ENCODE results near the gene DRC3. TPM values are rescaled to one million over a fixed set of nuclear protein-coding genes. Genes with fewer than 3 reads are reported as not detected.

Gene DRC3
- total RNA-seq, 2 experiments from 2014 or later: 0.19 TPM; not detected in 1

DNA sequence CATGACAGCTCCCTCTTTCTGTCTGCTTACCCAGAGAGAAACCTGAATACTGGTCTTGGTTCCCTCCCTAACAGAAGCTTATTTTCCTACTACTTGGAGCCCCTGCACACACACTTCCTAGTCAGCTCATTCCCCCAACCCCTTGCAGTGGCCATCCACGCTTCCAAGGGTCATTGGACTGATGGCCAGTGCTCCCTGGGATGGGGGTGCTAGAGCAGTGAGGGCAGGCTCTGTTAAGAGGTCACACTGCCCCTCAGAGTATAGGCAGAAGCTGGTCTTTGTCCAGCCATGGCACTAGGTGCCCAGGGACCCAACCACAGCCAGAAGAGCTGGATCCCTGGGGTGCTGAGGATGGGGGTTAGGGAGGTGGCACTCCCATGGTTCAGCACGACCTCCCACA is 12.5 kb downstream of the DRC3 start:
- POLR2A ChIA-PET: interaction anchor here (0.6 to 1.8 kb wide), 2 partner anchors 13 to 432 kb away, joined by 3 to 5 read pairs; partner anchors contain the start of genes DRC3 and TOM1L2
- H3K4me3 ChIP-seq (ENCODE audit: low read depth, low read length, poor library complexity, severe bottlenecking): no peak overlapping the region
- no peaks in the 10 kb centered on the region for H3K79me2 ChIP-seq (ENCODE audit: insufficient read depth, low read depth, low read length)
- no peaks in the 10 kb centered on the region for H3K36me3 ChIP-seq (ENCODE audit: insufficient read depth, low read length)
- H3K4me1 ChIP-seq (ENCODE audit: insufficient read depth, low read length, poor library complexity, severe bottlenecking): no peaks in the 10 kb centered on the region
- H3K4me2 ChIP-seq (ENCODE audit: low read length): no peak overlapping the region
- TF ChIP-seq EZH2phosphoT487 (IDR thresholded peaks at IDR 0.05; ENCODE audit: borderline replicate concordance, low read depth, low read length): no peak
- TF ChIP-seq, protein P1, sequence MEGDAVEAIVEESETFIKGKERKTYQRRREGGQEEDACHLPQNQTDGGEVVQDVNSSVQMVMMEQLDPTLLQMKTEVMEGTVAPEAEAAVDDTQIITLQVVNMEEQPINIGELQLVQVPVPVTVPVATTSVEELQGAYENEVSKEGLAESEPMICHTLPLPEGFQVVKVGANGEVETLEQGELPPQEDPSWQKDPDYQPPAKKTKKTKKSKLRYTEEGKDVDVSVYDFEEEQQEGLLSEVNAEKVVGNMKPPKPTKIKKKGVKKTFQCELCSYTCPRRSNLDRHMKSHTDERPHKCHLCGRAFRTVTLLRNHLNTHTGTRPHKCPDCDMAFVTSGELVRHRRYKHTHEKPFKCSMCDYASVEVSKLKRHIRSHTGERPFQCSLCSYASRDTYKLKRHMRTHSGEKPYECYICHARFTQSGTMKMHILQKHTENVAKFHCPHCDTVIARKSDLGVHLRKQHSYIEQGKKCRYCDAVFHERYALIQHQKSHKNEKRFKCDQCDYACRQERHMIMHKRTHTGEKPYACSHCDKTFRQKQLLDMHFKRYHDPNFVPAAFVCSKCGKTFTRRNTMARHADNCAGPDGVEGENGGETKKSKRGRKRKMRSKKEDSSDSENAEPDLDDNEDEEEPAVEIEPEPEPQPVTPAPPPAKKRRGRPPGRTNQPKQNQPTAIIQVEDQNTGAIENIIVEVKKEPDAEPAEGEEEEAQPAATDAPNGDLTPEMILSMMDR (conservative IDR thresholded peaks at IDR 0.05; ENCODE audit: low read length): no peak
- H3K27ac ChIP-seq (ENCODE audit: low read depth, low read length, poor library complexity, severe bottlenecking): no peak overlapping the region
- no peaks in the 10 kb centered on the region for H3K9me3 ChIP-seq (ENCODE audit: low read length)
- no peak overlapping the region for H2AFZ ChIP-seq (ENCODE audit: low read length)
- H3K9me2 ChIP-seq (ENCODE audit: insufficient read depth, low read length): no peaks in the 10 kb centered on the region
- CTCF ChIA-PET (ENCODE audit: unreplicated experiment): no interaction called here
- H4K20me1 ChIP-seq (ENCODE audit: insufficient read depth, low read length): no peaks in the 10 kb centered on the region
- intact Hi-C loops (cut with micrococcal nuclease; ENCODE audit: unreplicated experiment): no loop called here
- no peak for DNase-seq (ENCODE audit: low spot score)
- BruUV-seq (replicated peaks): no TSS peak

DNA sequence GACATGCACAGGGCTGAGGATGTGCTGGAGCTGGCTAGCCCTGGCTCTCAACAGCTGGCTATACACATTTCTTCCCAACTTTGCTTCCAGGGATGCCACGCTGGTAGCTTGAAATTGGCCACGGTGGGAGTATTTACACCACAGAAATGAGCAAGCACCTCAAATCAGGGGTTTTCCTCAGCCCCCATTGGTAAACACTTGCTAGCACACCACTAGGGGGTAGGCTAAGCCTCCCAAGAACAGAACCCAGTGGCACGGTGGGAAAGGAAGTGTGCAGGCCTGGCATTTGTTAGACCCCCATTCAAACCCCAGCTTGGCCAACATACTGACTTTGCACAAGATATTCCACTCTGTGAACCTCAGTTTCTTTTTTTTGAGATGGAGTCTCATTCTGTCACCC is 12.9 kb downstream of the DRC3 start:
- no peaks in the 10 kb centered on the region for H3K79me2 ChIP-seq (ENCODE audit: insufficient read depth, low read depth, low read length)
- H4K20me1 ChIP-seq (ENCODE audit: insufficient read depth, low read length): no peaks in the 10 kb centered on the region
- intact Hi-C loops (cut with micrococcal nuclease; ENCODE audit: unreplicated experiment): no loop called here
- ChIA-PET POLR2A (interaction anchor here (1.8 kb wide), 1 partner anchor 13 kb away, joined by 5 read pairs; the partner anchor contains the start of genes DRC3 and TOM1L2), CTCF (ENCODE audit: unreplicated experiment) (interaction anchor here (0.5 kb wide), 1 partner anchor 168 kb away, joined by 13 read pairs; no protein-coding TSS in a partner anchor)
- DNase-seq (ENCODE audit: low spot score): peak; percentile 50
- H3K9me3 ChIP-seq (ENCODE audit: low read length): no peaks in the 10 kb centered on the region
- no peaks in the 10 kb centered on the region for H3K36me3 ChIP-seq (ENCODE audit: insufficient read depth, low read length)
- BruUV-seq (replicated peaks): no TSS peak
- H3K27ac ChIP-seq (ENCODE audit: low read depth, low read length, poor library complexity, severe bottlenecking): no peak overlapping the region
- H3K4me1 ChIP-seq (ENCODE audit: insufficient read depth, low read length, poor library complexity, severe bottlenecking): no peaks in the 10 kb centered on the region
- no peak overlapping the region for H2AFZ ChIP-seq (ENCODE audit: low read length)
- no peak overlapping the region for H3K4me2 ChIP-seq (ENCODE audit: low read length)
- TF ChIP-seq, protein P1 (conservative IDR thresholded peaks at IDR 0.05; ENCODE audit: low read length): peak; percentile 72
- TF ChIP-seq EZH2phosphoT487 (IDR thresholded peaks at IDR 0.05; ENCODE audit: borderline replicate concordance, low read depth, low read length): no peak
- no peaks in the 10 kb centered on the region for H3K9me2 ChIP-seq (ENCODE audit: insufficient read depth, low read length)
- H3K4me3 ChIP-seq (ENCODE audit: low read depth, low read length, poor library complexity, severe bottlenecking): no peak overlapping the region

DNA sequence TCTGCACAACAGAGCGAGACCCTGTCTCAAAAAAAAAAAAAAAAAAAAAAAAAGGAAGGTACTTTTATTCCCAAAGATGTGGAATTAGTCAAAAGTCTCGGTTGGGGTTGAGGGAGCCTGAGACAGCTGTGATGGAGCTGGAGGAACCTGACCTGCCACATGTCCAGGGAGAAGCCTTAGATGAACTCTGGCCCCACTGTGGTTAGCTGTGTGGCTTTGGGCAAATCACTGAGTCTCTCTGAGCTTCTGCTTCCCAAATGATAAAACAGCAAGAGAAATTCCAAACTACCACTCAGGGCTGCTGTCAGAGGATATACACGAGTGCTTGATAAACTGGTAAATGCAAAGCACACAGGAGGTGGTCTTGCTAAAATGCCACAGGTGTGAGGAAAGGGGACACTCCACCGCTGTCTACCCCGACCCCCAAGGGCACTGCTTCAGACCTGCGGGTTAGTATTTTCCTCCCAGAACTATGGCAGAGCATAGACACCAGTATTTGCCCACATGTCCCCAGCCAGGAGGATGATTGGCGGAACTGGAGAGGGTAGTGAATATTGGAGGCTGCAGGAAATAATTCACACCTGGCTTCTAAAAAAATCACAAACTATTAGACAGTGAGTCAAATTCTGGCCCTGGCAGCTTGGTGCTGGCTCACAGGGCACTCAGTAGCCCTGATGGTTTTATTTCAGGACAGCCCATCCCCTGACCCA is 14.7 kb downstream of the DRC3 start:
- no peak overlapping the region for H3K4me2 ChIP-seq (ENCODE audit: low read length)
- POLR2A ChIA-PET: no interaction called here

More for the DNA sequence above, 14.7 kb downstream of the DRC3 start:
- Histone ChIP-seq H3K27ac (ENCODE audit: low read depth, low read length, poor library complexity, severe bottlenecking) (no peak overlapping the region), H4K20me1 (ENCODE audit: insufficient read depth, low read length) (no peaks in the 10 kb centered on the region), H3K4me3 (ENCODE audit: low read depth, low read length, poor library complexity, severe bottlenecking) (no peak overlapping the region), H3K79me2 (ENCODE audit: insufficient read depth, low read depth, low read length) (no peaks in the 10 kb centered on the region), H3K9me2 (ENCODE audit: insufficient read depth, low read length) (no peaks in the 10 kb centered on the region), H3K36me3 (ENCODE audit: insufficient read depth, low read length) (no peaks in the 10 kb centered on the region), H2AFZ (ENCODE audit: low read length) (no peak overlapping the region), H3K4me1 (ENCODE audit: insufficient read depth, low read length, poor library complexity, severe bottlenecking) (no peaks in the 10 kb centered on the region), H3K9me3 (ENCODE audit: low read length) (no peaks in the 10 kb centered on the region)
- no peak for TF ChIP-seq EZH2phosphoT487 (IDR thresholded peaks at IDR 0.05; ENCODE audit: borderline replicate concordance, low read depth, low read length)
- TF ChIP-seq, protein P1 (conservative IDR thresholded peaks at IDR 0.05; ENCODE audit: low read length): no peak
- DNase-seq (ENCODE audit: low spot score): no peak
- intact Hi-C loops (cut with micrococcal nuclease; ENCODE audit: unreplicated experiment): no loop called here
- no TSS peak for BruUV-seq (replicated peaks)
- CTCF ChIA-PET (ENCODE audit: unreplicated experiment): interaction anchor here (1.0 kb wide), 1 partner anchor 17 kb away, joined by 4 read pairs; no protein-coding TSS in a partner anchor
